Measurements from ENCODE around the gene RFX3.

DNA sequence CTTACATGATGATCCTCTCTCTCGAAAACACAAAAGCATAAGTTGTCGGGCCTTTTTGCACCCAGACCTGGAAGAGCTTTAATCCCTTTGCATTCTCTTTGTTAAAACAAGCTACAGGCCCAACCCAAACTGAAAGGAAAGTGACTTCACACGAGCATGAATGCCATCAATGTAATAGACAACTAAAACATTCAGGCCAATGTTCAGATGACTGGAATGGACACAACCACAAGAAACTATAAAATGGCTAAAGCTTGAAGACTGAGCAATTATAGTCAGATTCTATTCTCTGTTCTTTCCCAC is 45.5 kb downstream of the RFX3 start:
- TF ChIP-seq CTCF (conservative IDR thresholded peaks at IDR 0.05) (no peak), EZH2 (IDR thresholded peaks at IDR 0.05; ENCODE audit: low read depth) (no peak)

Data from PC-9 (cell line).